GM21515 (cell line): ENCODE data around the gene CEP57L1.
A peak's percentile ranks its signal among the peaks of the same experiment; 100 is the strongest.

Experiments used
- ATAC-seq: cut with Tn5 transposase; IDR thresholded peaks from one replicate; pipeline ENCODE4 v1.9.1; 2021; ENCODE audit not compliant: unreplicated experiment

The CEP57L1 gene

DNA sequence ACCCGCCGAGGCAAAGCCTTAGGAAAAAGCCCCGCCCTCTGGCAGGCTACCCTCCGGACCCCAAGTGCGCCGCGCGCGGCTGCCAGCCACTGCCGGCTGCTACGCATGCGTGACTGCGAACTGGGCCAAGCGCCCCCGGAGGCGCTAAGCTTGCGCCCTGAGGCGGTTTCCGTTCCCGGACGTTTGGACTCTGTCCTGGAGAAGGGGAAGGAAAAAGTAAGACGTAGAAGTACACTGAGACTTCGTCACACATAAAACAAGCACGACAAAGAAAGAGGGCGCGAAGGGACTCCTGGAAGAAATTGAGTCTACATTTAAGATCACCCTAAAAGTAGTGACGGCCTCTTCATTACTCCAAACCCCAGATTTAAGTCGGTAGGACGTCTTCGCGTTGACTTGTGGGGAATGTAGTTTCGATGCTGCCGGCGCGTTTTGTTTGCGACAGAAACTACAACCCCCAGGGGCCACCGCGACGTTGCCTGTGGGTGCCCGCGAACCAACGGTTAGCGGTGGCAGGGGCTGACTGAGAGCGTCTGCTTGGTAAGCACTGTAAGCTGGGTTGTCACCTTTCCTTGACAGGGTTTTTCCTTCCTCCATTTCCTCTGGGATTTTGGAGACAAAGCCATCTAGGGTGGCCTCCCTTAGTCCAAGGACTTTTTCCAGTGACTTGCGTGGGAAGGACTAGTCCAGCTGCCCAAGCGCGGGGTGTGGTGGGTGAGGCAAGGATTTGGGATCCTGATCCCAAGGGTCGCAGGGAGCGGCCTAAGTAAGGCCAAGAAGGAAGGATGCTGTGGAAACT is at the start of gene CEP57L1:
Gene CEP57L1 (plus strand): TSS at position 472 of the 799 bp plus-strand sequence. CDS start 49,715 bp downstream, outside the sequence.
- ATAC-seq, result peak; percentile 72

DNA sequence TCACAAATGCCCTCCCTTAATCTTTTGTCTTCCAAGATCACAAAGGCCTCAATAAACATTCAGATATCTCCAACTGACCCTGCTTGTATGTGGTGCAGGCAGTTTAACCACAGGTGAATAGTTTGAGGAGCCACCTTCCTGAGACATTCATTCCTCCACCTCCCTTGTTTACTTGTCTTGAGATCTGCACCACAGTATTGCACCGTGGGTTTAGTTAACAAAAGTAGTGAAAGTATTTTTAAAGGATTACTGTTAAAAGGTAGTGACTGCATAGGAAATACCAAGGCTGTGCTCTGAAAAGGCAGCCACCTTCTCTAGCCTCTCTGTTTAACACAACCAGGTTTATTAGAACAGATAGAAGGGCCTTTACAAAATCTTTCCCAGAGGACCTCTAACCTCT is 47.1 kb upstream of the CEP57L1 start:
- no peak for ATAC-seq

DNA sequence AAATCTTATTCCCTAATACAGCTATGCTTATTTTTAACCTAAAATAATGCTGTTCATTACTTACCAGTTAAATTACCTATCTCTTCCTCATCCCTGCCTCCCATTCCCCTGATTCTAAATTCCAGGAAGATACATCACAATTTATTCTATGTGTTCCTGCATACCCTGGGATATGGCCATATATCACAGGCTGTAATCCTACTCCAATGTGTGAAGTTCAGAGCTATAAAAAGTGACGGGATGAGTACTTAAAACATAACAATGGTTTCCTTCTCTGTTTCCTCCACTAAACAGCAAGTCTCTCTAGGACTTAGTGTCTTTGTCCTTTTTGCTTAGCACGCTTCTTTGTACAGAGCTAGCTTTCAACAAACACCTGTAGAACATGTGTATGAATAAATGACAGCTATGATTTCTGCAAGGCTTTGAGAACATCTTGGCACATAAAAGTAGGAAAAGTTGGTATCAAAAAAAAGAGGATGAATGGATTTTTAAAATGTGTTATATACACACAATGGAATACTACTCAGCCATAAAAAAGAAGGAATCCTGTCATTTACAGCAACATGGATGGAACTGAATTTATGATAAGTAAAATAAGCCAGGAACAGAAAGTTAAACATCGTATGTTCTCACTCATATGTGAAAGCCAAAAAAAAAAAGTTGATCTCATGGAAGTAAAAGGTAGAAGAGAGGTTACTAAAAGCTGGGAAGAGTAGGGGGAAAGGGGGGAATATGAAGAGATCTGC is 46.5 kb upstream of the CEP57L1 start:
- no peak for ATAC-seq

- no peak for ATAC-seq
These were observed 45.3 kb upstream of the CEP57L1 start for GRCh38 chr6:109050012-109050411.

- ATAC-seq, result no peak
These were observed 44.7 kb upstream of the CEP57L1 start for GRCh38 chr6:109050447-109051102.

DNA sequence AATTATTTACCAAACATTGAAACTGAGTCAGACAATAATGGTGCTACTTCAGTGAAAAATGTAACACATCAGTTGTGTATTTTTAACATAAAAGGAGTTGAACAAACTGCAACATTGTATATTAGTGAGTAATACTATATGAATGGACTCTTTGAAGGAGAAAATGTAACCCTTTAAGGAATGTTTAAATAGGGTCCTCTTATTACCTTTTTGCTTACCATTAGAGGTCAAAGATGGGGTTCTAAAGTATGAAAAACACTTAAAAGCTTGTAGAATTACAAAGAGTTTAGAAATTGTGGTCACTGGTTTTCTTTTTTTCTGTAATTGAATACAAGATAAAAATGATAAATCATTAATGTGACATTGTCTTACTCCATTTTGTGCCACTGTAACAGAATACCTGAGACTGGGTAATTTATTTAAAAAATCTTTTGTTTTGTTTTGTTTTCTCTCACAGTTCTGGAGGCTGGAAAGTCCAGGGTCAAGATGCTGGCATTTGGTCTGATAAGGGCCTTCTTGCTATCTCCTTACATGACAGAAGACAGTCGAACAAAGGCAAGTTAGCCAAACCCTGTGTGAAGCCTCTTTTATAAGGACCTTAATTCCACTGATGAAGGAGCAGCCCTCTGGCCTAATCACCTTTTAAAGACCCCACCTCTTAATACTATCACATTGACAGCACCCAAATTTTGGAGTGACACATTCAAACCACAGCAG is 43.8 kb upstream of the CEP57L1 start:
- no peak for ATAC-seq

GRCh38 chr6:109052018-109052651 is 43.2 kb upstream of the CEP57L1 start:
- no peak for ATAC-seq

- no peak for ATAC-seq
These were observed 42.5 kb upstream of the CEP57L1 start for GRCh38 chr6:109052852-109053251.

- no peak for ATAC-seq
These were observed 42.0 kb upstream of the CEP57L1 start for GRCh38 chr6:109053336-109053735.

DNA sequence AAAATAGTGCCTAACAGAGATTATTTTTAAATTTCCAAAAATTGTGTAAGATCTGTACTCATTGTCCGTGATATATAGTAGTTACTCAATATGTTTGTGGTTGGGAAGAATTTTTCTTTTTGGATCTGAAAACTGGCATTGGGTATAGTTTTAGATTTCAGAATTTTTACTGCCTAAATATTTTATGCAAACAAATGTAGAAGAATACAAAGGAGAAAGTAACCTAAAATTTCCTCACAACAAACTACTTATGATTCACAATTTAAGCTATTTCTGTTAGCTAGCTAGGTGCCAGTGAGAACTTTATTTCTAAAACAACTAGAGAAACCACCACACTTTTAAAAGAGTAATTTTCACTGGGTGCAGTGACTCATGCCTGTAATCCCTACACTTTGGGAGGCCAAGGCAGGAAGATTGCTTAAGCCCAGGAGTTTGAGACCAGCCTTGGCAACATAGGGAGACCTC is 39.5 kb upstream of the CEP57L1 start:
- no peak for ATAC-seq

GRCh38 chr6:109056661-109057060 is 38.6 kb upstream of the CEP57L1 start:
- no peak for ATAC-seq

DNA sequence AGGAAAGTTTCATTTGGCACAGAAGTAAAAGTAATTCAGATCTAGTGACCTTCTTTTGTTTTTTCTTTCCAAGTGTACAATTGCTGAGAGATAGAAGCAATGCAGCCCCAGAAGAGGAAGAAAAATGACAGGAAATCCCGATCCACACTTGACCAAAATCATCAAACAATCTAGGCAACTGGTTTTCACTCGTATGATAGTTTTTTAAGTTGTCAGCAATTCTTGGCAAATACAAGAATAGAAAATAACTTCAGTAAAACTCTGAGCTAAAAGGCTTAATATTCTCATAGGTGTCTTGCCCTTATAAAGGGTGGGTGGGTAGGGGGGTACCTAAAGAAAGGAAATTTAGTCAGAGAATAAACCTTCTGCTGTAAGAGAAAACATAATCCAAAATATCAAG is 36.7 kb upstream of the CEP57L1 start:
- no peak for ATAC-seq

DNA sequence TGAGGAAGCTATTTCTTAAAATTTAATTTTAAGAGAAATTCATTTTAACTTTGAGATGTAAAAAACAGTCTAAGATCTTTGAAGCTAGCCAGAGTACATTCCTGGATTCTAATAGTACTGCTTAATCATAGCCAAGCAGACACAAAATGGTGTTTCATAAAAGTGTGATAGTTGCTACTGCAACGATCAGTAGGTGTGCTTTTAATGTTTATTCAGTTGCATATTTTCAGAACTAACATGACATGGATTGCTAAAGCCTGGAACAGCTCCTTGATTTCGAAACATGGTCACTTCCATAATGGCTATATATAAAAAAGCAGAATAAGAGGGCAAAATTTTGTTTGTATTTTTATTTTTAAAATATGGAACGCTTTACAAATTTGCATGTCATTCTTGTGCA is 36.2 kb upstream of the CEP57L1 start:
- no peak for ATAC-seq

DNA sequence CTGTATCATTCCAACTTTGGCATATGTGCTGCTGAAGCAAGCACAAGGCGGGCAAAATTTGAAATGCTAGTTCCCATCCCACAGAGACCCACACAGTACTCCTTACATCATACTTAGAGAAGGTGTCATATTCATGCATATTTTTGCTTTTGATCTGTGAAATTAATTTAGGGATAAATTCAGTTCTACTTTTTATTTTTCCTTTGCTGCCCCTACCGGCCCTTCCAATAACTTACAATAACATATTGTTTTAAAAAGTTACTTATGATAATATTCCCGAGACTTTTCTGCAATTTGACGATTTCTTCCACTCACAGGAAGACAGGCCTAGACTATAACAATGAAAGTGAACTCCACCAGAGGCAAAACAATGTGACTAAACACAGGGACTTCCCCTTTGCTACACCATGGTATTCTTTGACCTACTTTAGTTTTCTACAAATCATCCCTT is 35.7 kb upstream of the CEP57L1 start:
- ATAC-seq, result peak; percentile 58

DNA sequence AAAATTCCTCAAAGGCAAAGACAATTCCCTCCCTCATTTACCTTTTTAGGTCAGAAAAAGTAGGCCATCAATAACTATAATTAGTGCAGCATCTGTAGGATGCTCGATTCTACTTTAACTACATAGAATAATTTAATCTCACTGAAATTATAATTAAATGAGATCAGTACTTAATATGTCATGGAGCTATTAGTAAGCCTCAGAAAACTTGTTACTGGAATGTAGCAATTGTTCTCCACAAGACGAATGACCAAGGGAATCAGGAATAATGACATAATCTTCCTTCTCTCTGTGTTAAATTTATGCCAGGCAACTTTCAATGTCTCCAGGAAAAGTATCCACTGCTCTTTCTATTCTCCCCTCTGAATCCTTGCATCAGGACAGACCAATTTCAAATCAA is 34.7 kb upstream of the CEP57L1 start:
- no peak for ATAC-seq

DNA sequence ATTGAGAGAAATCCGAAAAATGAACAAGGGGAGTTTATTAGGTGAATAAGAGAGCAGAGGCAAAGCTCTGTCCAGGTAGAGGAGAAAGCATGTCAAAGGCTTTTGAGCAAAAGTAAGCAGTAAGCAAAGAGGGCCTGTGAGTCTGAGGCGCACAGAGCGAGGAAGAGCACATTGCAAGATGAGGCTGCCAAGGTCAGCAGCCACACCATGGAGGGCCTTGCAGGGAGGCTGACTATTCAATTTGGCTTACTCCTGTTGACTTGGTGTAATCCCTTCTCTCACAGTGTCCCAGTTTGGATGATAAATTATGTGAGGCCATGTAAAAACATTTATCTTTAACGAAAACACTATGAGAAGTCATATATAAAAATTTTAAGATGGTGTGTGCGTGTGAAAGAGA is 33.1 kb upstream of the CEP57L1 start:
- ATAC-seq, result no peak

- ATAC-seq, result no peak
These were observed 32.4 kb upstream of the CEP57L1 start for GRCh38 chr6:109062767-109063352.

DNA sequence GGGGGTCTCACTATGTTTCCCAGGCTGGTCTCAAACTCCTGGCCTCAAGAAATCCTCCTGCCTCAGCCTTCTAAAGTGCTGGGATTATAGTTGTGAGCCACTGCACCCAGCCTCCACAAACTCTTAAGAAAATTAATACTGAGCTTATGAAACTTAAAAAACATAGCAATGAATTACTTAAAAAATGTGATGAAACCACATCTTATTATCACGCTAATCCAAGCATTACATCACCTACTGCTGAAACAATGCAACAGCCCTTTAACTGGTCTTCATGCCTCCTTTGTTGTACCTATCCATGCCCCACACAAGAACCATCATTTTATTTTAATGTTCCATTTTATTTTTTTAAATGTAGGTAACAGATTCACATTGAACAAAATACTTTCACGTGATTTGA is 25.6 kb upstream of the CEP57L1 start:
- ATAC-seq, result no peak

DNA sequence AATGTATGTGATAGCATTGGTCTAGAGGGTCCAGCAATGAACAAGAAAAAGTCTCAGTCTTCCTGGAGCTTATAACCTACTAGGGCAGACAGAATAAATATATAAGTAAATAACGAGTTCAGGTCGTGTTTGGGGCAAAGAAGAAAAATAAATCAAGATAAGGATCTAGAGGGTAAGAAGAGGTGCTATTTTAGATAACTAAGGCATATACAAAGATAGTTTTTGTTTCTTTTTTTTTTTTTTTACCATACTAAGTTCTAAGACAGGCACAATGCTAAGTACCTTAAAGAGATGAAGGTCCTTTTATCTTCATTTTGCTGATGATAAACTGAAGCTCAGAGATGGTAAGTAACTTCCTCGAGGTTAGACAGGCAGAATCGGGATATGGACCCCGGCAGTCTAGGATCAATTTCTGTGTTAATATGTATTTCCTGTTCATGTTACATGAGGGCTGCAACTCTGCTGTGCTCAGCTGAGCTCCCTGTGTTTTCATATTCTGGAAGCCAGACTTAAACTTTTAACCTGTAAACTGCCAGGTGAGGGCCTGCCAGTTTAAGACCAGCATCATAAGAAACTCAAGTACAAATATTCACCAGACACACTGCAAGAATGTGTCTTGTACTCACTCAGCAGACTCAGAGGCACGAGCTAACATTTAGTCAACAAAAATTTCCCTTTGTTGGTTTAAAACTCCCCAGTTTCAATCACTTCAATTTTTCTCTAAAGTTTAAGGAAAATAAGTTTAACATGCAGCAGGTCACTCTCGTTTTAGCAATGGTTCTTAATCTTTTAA is 24.0 kb upstream of the CEP57L1 start:
- ATAC-seq, result no peak
